ENCODE results near the gene ASIC2. TPM values are rescaled to one million over a fixed set of nuclear protein-coding genes. Genes with fewer than 3 reads are reported as not detected.

ASIC2 gene
- total RNA-seq, 1 donor from 2014 or later = not detected

GRCh38 chr17:33220036-33220435, 73.1 kb downstream of the ASIC2 start:
- TF ChIP-seq CTCF (IDR thresholded peaks at IDR 0.05) = no peak
- no peaks in the 10 kb centered on the region for H3K36me3 Mint-ChIP-seq (ENCODE audit: low read depth)
- H3K27me3 Mint-ChIP-seq = peaks cover 4% of the 10 kb centered on the region
- H3K4me3 Mint-ChIP-seq = no peak overlapping the region
- no peak overlapping the region for H3K27ac Mint-ChIP-seq
- intact Hi-C loops (cut with micrococcal nuclease) = no loop called here
- POLR2A ChIA-PET = no interaction called here
- H3K4me1 Mint-ChIP-seq = no peaks in the 10 kb centered on the region
- H3K9me3 Mint-ChIP-seq = no peaks in the 10 kb centered on the region
- DNase-seq (no peak), ATAC-seq (ENCODE audit: low read depth) (no peak)
- CTCF ChIA-PET = no interaction called here

GRCh38 chr17:33218698-33219601, 74.1 kb downstream of the ASIC2 start:
- Mint-ChIP-seq H3K4me3 (no peak overlapping the region), H3K27me3 (peaks cover 4% of the 10 kb centered on the region), H3K27ac (no peak overlapping the region), H3K4me1 (no peaks in the 10 kb centered on the region), H3K36me3 (ENCODE audit: low read depth) (no peaks in the 10 kb centered on the region), H3K9me3 (no peaks in the 10 kb centered on the region)
- DNase-seq (no peak), ATAC-seq (ENCODE audit: low read depth) (no peak)
- ChIA-PET POLR2A (no interaction called here), CTCF (no interaction called here)
- TF ChIP-seq CTCF (IDR thresholded peaks at IDR 0.05) = no peak
- intact Hi-C loops (cut with micrococcal nuclease) = no loop called here

GRCh38 chr17:33217891-33218290, 75.2 kb downstream of the ASIC2 start:
- DNase-seq (no peak), ATAC-seq (ENCODE audit: low read depth) (no peak)
- Mint-ChIP-seq H3K27ac (no peak overlapping the region), H3K27me3 (peaks cover 4% of the 10 kb centered on the region), H3K4me3 (no peak overlapping the region), H3K4me1 (no peaks in the 10 kb centered on the region), H3K9me3 (no peaks in the 10 kb centered on the region), H3K36me3 (ENCODE audit: low read depth) (no peaks in the 10 kb centered on the region)
- ChIA-PET POLR2A (no interaction called here), CTCF (no interaction called here)
- no peak for TF ChIP-seq CTCF (IDR thresholded peaks at IDR 0.05)
- intact Hi-C loops (cut with micrococcal nuclease) = no loop called here

GRCh38 chr17:33214996-33215395, 78.1 kb downstream of the ASIC2 start:
- ATAC-seq (ENCODE audit: low read depth) (no peak), DNase-seq (no peak)
- intact Hi-C loops (cut with micrococcal nuclease) = no loop called here
- no peak for TF ChIP-seq CTCF (IDR thresholded peaks at IDR 0.05)
- no peaks in the 10 kb centered on the region for H3K36me3 Mint-ChIP-seq (ENCODE audit: low read depth)
- H3K27ac Mint-ChIP-seq = no peak overlapping the region
- H3K27me3 Mint-ChIP-seq = peaks cover 12% of the 10 kb centered on the region
- no peaks in the 10 kb centered on the region for H3K4me1 Mint-ChIP-seq
- H3K4me3 Mint-ChIP-seq = no peak overlapping the region
- CTCF ChIA-PET = no interaction called here
- H3K9me3 Mint-ChIP-seq = no peaks in the 10 kb centered on the region
- POLR2A ChIA-PET = no interaction called here

- H3K36me3 Mint-ChIP-seq (ENCODE audit: low read depth) = no peaks in the 10 kb centered on the region
- H3K27me3 Mint-ChIP-seq = peaks cover 9% of the 10 kb centered on the region
- TF ChIP-seq CTCF (IDR thresholded peaks at IDR 0.05) = no peak
- ATAC-seq (ENCODE audit: low read depth) = no peak
- H3K4me1 Mint-ChIP-seq = no peaks in the 10 kb centered on the region
- intact Hi-C loops (cut with micrococcal nuclease) = no loop called here
- no peaks in the 10 kb centered on the region for H3K9me3 Mint-ChIP-seq
- ChIA-PET POLR2A (no interaction called here), CTCF (no interaction called here)
- no peak overlapping the region for H3K4me3 Mint-ChIP-seq
- H3K27ac Mint-ChIP-seq = no peak overlapping the region
- no peak for DNase-seq
These were observed 82.8 kb downstream of the ASIC2 start for GRCh38 chr17:33210285-33210684.
